Hematopoietic multipotent progenitor cell treated with erythropoietin and hydrocortisone succinate and interleukin-3 and kit ligand, for 15 days (in vitro differentiated cells): Measurements from ENCODE around the gene CERT1.

Experiments
- DNase-seq: peaks from one replicate; pipeline ENCODE4 v3.0.0-alpha.2; 2015; ENCODE audit warnings: low spot score

The CERT1 gene

DNA sequence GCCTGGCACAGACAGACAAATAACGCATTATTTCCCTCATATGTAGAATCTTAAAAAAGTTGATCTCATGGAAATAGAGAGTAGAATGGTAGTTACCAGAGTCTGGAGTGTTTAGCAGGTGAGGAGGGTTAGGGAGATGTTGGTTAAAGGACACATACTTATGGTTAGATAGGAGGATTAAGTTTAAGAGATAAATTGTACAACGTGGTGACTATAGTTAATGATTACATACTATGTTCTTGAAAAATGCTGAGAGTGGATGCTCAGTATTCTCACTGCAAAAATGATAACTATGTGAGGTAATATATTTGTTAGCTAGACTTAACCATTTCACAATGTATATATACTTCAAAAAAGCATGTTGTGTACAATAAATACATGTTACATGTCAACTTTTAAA, 38.0 kb downstream of the CERT1 start:
- DNase-seq, result no peak

DNA sequence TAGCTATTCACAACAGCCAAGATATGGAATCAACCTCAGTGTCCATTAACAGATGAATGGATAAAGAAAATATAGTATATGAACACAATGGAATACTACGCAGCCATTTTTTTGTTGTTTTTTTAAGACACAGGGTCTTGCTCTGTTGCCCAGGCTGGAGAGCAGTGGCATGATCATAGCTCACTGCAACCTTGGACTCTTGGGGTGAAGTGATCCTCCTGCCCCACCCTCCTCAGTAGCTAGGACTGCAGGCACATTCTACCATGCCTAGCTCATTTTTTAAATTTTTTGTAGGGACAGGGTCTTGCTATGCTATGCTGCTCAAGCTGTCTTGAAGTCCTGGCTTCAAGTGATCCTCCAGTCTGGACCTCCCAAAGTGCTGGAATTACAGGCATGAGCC, 38.5 kb downstream of the CERT1 start:
- no peak for DNase-seq

DNA sequence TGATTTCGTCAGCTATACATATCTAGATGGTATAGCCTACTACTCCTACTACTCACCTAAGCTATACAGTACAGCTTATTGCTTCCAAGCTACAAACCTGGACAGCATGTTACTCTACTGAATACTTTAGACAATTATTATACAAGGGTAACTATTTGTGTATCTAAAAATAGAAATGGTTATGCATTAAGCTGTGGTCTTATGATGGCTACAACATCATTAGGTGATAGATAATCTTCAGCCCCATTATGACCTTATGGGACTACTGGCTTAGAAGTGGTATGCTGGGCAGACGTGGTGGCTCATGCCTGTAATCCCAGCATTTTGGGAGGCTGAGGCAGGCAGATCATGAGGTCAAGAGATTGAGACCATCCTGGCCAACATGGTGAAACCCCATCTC, 40.2 kb downstream of the CERT1 start:
- no peak for DNase-seq

DNA sequence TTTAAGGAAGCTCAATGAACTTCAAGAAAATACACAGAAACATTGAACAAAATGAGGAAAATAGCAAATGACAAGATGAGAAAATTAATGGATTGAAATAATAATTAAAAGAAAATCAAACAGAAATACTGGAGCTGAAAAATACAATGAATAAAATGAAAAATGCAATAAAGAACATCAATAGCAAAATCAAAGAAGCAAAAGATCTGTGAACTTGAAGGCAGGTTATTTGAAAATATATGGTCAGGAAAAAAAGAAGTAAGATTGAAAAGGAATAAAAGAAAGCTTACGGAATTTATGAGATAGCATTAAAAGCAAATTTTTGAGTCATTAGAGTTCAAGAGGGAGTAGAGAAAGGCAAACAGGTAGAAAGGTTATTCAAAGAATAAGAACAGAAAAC, 42.4 kb downstream of the CERT1 start:
- no peak for DNase-seq

DNA sequence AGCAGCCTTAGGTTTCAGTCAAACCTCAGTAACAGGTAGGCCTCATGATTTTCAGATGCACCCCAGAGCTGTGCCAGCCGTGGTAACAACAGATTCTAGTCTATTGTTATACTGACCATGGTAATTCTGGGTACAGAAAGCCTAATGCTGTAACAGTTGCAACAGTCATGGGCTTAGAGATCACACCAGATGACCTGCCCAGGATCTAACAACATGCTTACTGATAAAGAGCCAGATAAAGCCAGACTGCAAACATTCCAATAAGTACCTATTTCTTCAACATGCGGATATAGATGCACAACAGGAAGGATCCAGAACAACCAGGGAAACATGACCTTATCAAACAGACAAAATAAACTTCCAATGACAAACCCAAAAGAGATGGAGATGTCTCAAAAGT, 42.8 kb downstream of the CERT1 start:
- DNase-seq, result no peak

DNA sequence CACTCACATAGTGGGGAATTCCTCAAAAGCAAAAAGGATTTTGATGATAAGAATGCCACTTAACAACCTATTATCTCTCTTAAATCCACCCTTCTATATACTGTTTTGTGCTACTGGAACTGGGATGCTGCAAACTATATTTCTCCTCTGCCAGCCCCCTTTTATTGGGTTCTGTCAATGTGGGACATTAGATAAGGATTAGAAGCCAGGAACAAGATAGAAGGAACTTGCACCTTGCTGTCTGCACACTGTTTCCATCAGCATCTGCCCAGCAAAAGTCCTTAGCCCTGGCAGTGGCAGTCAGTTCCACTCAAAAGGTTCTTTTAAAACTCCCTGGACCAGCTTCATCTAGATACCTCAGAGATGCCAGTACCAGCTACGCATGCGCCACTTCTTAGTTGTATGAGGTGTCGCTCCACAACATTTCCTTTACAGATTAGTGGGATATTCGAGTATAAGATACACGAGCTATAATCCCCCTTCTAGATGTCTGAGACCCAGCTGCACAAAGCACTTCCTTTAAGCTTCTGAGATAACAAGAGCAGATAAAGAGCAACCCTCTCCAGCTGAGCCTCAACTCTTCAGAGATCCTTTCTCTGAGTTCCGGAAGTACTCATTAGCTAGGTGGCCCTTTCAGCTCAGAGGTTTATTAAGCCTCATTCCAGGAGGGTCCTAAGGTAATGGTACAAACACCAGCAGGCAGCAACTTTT, 45.3 kb downstream of the CERT1 start:
- no peak for DNase-seq

DNA sequence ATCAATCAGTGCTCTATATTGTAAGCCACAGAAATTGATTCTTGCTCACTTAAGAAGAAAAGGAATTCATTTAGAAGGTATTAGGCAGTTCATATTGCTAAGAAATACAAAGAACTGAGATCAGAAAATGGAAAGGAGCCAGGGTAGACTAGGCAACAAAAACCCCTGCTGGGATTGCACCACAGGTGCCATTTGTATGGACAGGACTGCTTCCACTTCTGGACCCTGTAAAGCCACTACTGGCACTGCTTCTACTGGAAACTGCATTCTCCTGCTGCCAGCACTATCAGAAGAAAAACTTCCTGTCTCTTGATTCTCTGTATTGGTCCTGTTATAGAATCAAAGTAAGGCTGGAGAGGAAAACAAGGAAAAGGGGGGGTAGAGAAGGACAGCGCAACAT, 45.9 kb downstream of the CERT1 start:
- DNase-seq, result no peak

DNA sequence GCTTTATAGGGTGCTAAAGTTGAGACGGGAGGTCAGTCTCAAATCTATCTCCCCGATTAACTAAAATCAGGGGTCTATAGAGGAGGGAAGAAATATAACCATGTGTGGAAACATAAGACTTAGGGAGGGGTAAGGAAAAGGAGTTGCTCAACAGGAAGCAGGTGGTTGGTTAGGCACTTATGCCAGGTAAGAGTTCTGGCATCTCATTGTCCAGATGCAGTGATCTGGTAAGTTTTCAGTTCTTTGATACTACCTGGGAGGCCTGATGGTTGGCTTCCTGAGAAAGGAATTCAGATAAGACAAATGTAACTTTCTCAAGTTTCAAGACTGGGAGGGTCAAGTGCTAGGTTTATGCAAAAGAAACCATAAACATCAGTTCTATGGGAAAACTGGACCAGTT, 47.7 kb downstream of the CERT1 start:
- DNase-seq, result no peak

DNA sequence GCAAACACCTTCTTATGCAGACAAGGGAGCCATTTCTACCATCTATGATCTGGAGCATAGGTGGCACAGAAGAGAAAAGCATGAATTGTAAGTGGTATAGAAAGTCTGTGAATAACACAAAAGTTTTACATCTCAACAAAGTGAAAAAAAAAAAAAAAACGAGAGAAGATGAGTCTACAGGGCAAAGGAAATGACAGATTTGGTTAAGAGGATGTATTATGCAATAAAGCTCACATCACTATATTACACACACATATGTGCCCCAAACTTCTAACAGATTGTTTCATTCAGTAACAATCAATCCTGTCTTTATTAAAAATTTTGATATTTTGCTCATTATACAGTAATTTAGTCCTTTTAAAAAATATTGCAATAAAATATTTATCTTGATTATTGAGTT, 49.8 kb downstream of the CERT1 start:
- DNase-seq, result no peak

DNA sequence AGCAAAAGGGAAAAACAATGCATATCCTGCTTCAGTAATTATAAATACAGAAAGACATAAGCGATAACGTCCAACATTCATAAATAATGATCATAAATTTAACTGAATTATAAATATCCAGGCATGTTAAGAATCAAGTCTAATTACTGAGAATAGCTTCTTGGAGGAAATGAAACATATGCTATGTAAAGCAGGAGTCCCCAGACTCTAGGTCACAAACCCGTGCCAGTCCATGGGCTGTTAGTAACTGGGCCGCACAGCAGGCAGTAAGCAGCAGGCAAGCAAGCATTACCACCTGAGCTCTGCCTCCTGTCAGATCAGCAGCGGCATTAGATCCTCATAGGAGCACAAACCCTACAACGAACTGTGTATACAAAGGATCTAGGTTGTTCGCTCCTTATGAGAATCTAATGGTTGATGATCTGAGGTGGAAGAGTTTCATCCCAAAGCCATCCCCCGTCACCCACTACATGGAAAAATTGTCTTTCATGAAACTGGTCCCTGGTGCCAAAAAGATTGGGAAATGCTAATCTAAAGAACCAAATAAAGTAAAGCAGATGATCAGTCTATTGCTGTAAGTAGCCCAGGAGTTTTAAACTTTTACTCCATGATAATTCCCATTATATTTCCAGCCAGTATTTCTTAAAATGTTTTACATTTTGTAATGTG, 50.4 kb downstream of the CERT1 start:
- no peak for DNase-seq

DNA sequence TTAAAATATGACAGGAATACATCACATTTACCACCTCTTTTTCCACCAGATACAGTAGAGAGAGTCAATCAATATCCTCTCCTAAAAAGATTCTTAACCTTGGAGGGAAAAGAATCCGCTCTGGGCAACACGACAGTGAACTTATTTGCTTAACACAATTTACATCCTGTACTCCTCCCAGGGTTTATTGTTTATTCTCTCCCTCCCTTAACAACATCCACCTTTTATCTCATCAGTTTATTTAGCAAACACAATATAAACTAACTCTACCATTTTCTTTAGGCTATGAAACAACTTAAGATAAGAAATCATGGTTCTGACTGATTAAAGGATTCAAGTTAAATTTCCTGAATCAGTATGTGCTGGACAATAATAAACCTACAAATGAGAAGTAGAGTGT, 50.9 kb downstream of the CERT1 start:
- DNase-seq, result no peak

DNA sequence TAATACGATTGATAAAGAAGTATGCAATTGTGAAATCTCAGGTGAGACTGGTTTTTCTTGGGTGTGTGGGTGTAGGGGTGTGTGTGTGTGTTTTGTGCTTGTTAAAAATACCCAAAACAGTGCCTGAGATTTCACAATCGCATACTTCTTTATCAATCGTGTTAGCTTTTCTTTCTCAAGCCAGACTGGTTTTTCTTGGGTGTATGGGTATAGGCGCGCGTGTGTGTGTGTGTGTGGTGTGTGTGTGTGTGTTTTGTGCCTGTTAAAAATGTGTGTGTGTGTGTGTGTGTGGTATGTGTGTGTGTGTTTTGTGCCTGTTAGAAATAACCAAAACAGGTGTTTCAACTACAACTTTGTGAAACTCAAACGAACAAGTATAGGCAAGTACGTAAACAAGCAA, 53.7 kb downstream of the CERT1 start:
- no peak for DNase-seq

DNA sequence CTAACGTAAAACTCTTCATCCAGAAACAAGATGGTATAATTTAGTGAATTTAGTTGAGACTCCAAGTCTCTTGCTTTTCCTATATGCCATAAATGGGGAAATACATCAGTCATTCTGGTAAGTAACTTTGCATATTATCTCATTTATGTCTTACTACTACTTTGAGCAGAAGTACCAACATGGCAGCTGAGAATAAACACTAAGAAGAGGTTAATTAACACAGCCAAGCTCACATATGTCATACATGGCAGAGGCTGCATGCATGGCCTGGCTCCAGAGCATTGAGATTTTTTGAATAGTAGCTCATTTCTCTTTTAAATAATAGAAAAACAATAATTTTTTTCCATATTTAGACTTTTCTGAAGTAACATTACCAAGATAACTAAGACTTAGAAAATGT, 54.3 kb downstream of the CERT1 start:
- DNase-seq, result no peak

DNA sequence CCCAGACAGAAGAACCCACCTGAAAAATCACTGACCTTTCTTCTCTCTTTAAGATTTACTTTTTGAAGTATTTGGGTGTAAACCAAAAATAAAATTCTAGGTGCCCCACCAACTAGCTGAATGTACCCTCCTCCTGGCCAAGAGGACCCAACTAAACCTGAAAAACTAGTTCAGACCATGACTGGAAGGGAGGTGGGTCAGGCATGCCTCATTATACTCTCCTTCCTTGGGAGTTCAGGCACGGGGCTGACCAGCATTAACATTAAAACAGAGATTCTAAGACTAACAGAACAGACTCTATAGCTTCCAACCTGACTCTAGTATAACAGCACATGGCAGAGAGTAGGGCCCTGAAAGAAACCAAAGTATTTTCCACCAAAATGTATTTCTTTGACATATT, 61.4 kb downstream of the CERT1 start:
- no peak for DNase-seq

DNA sequence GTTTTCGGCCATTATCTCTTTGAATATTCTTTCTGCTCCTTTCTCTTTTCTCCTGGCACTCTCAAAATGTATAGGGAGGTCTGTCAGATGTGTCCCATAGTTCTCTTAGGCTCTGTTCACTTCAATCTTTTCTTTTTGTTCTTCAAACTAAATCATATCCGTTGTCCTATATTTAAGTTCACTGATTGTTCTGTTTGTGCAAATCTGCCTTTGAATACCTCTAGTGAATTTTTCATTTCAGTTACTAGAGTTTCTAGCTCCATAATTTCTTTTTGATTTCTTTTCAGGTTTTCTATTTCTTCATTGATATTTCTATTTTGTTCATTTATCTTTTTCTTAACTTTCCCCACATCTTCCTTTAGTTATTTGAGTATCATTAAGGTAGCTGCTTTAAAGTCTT, 65.4 kb downstream of the CERT1 start:
- no peak for DNase-seq

DNA sequence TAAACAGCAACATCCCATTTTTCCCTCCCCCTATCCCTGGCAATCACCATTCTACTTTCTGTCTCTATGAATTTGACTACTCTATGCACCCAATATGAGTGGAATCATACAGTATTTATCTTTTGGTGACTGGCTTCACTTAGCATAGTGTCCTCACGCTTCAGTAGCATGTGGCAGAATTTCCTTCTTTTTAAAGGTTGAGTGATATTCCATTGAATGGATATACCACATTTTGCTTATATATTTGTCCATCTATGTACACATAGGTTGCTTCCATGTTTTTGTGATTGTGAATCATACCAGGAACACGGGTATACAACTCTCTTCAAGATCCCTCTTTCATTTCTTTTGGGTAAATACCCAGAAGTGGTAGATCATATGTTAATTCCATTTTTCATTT, 69.9 kb downstream of the CERT1 start:
- DNase-seq, result no peak

DNA sequence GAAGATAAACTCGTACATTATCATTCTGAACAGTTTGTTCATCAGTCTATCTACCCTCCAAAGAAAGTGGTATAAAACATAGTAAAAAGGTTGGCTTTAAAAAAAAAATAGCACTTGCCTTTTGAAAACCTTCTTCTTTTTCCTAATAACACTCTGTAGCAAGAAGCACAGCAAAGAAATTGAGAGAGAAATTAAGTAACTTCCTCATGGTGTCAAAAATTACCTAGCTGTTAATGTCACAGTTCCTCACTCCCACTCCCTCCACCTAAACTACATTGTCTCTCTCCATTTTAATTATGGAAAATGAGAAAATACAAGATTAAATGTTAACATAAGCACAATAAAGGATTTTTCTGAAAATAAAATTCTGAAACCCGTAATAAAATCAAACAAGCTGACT, 72.2 kb downstream of the CERT1 start:
- no peak for DNase-seq

DNA sequence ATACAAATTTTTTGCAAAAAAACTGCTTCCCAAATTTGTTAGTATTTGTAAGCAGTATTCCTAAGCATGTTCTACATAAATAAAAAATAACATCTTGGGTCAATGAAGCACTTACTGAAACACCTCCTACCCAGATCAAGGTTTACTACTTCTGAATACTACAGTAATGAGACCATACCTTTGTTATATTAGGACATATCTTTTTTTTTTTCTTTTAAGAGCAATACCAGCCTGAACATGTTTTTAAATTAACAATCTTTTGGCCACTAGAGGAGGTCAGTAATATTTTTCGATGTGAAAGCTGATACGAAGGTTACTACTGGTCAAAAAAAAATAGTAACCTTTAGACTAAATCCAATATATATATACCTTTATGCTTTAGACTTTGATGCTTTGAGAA, 72.7 kb downstream of the CERT1 start:
- DNase-seq, result no peak

DNA sequence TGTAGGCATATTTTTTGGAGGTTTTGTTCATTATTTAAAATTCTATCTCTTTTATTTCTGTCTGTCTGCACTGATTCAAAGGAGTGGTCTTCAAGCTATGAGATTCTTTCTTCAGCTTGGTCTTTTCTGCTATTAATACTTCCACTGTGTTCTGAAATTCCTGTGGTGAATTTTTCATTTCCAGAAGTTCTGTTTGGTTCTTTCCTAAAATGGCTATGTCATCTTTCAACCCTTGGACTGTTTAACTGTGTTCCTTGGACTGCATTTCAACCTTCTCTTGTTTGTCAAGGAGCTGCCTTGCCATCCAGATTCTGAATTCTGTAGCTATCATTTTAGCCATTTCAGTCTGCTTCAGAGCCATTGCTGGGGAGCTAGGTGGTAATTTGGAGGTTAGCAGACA, 76.3 kb downstream of the CERT1 start:
- DNase-seq, result no peak

DNA sequence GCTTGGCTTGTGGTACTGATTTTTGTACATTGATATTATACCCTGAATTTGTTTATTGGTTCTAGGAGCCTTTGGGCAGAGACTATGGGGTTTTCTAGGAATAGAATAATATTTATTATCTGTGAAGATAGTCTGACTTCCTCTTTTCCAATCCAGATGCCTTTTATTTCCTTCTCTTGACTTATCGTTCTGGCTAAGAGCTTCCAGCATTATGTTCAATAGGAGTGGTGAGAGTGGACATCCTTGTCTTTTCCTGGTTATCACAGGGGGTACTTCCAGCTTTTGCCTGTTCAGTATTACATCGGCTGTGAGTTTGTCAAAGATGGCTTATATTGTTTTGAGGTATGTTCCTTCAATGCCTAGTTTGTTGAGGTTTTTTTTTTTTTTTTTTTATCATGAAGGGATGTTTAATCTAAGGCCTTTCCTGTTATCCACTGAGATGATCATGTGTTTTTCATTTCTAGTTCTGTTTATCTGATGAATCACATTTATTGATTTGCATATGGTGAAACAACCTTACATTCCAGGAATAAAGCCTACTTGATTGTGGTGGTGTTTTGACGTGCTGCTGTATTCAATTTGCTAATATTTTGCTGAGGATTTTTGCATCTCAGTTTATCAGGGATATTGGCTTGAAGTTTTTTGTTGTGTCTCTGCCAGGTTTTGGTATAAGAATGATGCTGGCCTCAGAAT, 77.5 kb downstream of the CERT1 start:
- no peak for DNase-seq

DNA sequence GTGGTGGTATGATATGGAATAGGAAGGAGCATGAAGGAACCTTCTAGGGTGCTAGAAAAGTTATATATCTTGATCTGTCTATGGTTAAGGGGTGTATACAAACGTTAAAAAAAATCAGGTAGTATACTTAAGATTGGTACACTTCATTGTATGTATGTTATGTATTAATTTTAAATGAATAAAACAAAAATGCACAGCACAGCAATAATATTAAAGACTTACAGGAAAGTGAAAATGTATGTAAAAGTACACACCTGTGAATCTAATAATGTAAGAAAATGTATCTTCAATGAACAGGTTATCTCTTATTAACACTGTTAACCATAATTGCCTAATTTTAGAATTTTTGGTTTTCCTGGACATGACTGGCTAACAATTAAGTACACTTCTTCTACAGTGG, 97.2 kb downstream of the CERT1 start:
- no peak for DNase-seq

DNA sequence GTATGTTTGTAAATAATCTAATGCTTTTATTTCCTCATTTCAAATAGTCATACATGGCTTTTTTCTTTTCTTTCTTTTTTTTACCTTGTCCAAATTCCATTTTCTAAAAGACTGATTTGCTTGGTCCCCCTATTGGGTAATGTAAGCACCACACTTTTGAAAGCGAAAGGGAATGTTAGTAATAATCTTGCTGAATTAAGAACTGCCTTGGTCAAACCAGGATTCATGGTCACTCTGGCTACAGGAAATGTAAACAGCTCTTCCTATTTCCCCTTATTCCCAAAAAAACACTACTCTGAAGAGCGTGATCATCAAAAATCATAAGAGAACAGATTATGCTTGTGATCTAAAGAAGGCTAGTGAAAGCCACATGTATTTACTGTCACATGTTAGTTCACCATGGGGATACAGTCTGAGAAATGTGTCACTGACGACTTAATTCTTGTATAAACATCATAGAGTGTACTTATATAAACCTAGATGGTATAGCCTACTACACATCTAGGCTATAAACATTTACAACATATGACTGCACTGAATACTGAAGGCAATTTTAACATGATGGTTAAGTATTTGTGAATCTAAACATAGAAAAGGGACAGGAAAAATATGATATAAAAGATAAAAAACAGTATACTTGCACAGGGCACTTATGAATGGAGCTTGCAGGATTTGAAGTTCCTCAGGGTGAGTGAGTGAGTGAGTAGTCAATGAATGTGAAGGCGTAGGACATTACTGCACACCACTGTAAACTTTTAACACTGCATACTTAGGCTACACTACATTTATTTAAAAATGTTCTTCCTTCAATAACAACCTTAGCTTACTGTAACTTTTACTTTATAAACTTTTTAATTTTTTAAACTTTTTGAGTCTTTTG, 99.1 kb downstream of the CERT1 start:
- no peak for DNase-seq

DNA sequence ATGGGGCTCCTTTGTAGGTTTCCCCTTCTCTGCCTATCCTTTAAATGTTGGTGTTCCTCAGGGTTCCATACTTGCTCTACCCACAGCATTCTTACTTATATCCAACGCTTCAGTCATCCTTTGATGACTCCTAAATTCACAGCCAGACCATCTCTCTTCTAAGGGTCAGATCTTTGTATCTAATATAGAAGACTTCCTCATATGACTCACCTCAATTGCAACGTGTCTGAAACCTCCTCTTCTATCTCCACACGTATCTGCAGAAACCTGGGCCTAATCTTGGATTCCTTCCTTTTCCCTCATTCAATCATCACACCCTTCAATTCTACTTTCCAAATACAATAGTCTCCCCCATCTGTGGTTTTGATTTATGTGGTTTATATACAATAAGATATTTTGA, 106.1 kb downstream of the CERT1 start:
- no peak for DNase-seq
